Gastrocnemius medialis (tissue), 4 donors: ENCODE measurements around the gene USP7.

ENCODE experiments used
- CTCF ChIP-seq, 5 experiments: fragments of 450-650 bp in 3 of 5; fragments of 200-600 bp in 2 of 5; sonication (generic) in 2 of 5; IDR thresholded peaks in 4 of 5; conservative IDR thresholded peaks in 1 of 5; 1 replicate in 4 of 5; 2 replicates in 1 of 5; pipeline ENCODE4 v1.5.1; 2016 to 2019; ENCODE audit warnings: antibody characterized with exemption in 5 of 5, mild to moderate bottlenecking in 3 of 5, moderate library complexity in 3 of 5
- POLR2A ChIP-seq, 2 donors: fragments of 450-650 bp; IDR thresholded peaks; one replicate each; pipeline ENCODE4 v1.6.1; 2017; ENCODE audit warnings: antibody characterized with exemption in 2 of 2, mild to moderate bottlenecking in 2 of 2, moderate library complexity in 2 of 2

GRCh38 chr16:8894736-8895334, 68.9 kb downstream of the USP7 start:
- TF ChIP-seq CTCF (IDR thresholded peaks at IDR 0.05 in 4 of 5, conservative IDR thresholded peaks at IDR 0.05 in 1 of 5), result no peak
- TF ChIP-seq POLR2A (IDR thresholded peaks at IDR 0.05), result no peak
